ENCODE data around the gene DIS3L.

DNA sequence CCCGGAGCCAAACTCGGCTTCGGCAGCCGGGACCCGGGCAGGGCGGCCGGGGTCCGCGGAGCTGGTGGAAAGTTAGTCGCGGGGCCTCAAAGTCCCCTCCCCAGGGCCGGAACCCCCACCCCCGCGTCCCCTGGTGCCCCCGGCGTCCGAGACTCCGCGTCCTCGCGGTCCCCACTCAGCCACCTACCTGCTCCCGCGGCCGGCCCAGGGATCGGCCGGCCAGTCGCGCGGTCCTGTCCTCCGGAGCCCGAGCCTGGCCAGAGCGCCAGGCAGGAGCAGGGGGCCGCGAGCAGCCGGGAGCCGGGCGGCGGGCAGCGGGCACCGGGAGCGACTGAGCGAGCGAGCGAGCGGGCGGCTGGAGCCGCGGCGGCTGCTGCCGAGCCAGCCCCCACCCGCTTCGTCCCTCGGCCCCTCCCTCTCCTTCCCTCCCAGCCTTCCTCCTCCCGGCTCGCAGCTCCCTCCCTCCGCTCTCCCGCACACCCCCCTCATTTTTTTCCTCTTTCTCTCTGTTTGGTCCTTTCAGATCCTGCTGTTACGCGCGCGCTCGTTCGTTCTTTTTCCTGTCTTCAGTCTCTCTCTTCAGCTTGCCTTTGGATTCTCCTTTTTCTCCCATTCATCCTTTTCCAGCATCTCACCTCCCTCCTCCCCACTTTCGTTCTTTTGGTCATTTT, 39.8 kb upstream of the DIS3L start, which contains the start of gene MEGF11:
- TF ChIP-seq, protein P1, sequence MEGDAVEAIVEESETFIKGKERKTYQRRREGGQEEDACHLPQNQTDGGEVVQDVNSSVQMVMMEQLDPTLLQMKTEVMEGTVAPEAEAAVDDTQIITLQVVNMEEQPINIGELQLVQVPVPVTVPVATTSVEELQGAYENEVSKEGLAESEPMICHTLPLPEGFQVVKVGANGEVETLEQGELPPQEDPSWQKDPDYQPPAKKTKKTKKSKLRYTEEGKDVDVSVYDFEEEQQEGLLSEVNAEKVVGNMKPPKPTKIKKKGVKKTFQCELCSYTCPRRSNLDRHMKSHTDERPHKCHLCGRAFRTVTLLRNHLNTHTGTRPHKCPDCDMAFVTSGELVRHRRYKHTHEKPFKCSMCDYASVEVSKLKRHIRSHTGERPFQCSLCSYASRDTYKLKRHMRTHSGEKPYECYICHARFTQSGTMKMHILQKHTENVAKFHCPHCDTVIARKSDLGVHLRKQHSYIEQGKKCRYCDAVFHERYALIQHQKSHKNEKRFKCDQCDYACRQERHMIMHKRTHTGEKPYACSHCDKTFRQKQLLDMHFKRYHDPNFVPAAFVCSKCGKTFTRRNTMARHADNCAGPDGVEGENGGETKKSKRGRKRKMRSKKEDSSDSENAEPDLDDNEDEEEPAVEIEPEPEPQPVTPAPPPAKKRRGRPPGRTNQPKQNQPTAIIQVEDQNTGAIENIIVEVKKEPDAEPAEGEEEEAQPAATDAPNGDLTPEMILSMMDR (IDR thresholded peaks at IDR 0.05; ENCODE audit: low read length) = no peak
- TF ChIP-seq EZH2 (optimal IDR thresholded peaks at IDR 0.05; ENCODE audit: low read depth, low read length) (no peak), EZH2phosphoT487 (IDR thresholded peaks at IDR 0.05; ENCODE audit: low read length) (no peak)
